Activated naive CD4-positive, alpha-beta T cell (primary cell): ENCODE measurements around the gene CACNA1A.
"Not testable (repeated sequence)": the region's sequence is repeated elsewhere in the genome, so short reads cannot be mapped to it uniquely, and the experiment has no call there.

ENCODE experiments used
- DNase-seq, 4 experiments: peaks; one replicate each; lab custom pipeline; 2025; lab: John Stamatoyannopoulos, UW

Gene CACNA1A

DNA sequence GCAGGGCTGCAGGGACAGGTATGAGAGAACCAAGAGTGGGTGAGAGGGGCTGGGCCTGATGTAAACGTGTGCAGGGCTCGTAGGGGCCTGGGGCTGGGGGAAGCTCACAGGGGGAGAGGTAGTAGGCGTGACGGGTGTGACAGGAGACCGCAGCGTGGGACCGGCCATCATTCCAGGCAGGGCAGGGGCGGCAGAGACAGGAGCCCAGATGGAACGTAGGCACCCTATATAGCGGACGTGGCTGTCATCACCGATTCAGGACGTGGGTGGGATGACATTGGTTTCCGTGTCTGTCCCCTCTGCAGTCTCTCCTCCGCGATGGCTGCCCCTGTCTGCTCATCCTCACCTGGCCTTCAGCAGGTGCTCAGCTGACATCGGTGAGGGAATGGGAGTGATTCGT lies 307.6 kb downstream of the CACNA1A start:
- no peak for DNase-seq

DNA sequence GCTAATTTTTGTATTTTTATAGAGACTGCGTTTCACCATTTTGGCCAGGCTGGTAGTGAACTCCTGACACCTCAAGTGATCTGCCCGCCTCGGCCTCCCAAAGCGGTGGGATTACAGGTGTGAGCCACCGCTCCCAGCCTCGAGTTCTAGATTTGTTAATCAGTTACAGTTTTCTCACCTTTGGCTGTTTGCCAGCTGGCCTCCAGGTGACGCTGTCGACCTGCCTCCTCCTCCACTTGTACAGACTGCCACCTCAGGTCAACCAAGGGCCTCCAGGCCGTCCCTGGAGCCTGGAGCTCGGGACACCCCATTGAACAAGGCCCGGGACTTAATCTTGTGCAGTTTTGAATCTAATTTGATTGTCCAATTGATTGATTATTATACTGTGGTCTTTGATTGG lies 310.6 kb downstream of the CACNA1A start:
- DNase-seq, result peak in 2 of 4 experiments; percentile 11 to 28

DNA sequence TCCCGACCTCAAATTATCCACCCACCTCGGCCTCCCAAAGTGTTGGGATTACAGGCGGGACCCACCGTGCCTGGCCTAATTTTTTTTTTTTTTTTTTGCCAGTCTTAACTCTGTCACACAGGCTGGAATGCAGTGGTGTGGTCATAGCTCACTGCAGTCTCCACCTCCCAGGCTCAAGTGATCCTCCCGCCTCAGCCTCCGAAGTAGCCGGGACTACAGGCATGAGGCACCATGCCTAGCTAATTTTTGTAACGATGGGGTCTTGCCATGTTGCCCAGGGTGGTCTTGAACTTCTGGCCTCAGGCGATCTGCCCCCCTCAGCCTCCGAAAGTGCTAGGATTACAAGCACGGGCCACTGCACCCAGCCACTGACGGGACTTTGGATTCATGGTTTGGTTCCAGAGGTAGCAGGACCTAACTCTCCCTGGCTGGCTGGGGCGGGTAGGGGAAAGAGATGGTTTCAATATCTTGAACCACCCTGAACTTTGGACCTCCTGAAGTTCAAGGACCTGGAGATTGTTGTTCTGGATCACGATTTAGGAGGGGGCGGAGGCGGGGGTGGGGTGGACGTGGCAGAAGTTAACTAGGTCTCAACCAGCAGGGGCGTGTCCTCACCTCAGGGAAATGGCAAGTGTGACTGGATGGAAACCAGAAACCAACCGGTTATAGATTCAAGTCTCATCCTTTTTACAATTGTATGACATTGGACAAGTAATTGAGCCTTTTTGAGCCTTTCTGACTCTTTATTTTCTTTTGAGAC lies 315.3 kb downstream of the CACNA1A start:
- DNase-seq, result no peak

DNA sequence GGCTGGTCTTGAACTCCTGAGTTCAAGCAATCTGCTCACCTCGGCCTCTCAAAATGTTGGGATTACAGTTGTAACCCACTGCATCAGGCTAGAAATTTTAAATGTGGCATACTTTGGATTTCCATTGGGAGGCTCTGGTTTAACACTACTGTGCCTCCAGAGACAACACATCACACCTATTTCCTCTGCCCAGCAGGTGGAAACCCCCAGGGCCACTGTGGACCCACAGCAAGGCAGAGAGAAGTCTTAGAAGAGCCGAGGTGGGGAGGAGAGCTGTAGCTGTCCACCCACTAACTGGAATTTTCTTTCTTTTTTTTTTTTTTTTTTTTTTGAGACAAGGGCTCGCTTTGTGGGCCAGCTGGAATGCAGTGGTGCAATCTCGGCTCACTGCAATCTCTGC lies 316.7 kb downstream of the CACNA1A start:
- no peak for DNase-seq

DNA sequence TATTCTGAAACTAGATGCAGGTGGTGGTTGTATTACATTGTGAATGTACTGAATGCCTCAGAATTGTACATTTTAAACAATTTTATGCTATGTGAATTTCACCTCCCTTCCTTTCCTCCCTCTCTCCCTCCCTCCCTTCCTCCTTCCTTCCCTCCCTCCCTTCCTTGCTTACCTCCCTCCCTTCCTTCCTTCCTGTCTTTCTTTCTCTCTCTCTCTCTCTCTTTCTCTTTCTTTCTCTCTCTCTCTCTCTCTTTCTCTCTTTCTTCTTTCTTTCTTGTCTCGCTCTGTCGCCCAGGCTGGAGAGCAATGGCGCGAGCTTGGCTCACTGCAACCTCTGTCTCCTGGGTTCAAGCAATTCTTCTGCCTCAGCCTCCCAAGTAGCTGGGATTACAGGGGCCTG lies 318.9 kb downstream of the CACNA1A start:
- DNase-seq, result no peak

DNA sequence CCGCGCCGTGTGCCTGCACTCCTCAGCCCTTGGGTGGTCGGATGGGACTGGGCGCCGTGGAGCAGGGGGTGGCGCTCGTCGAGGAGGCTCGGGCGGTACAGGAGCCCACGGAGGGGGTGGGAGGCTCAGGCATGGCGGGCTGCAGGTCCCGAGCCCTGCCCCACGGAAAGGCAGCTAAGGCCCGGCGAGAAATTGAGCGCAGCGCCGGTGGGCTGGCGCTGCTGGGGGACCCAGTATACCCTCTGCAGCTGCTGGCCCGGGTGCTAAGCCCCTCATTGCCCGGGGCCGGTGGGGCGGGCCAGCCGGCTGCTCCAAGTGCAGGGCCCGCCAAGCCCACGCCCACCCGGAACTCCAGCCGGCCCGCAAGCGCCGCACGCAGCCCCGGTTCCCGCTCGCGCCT lies 319.6 kb downstream of the CACNA1A start:
- DNase-seq, result not testable (repeated sequence)

DNA sequence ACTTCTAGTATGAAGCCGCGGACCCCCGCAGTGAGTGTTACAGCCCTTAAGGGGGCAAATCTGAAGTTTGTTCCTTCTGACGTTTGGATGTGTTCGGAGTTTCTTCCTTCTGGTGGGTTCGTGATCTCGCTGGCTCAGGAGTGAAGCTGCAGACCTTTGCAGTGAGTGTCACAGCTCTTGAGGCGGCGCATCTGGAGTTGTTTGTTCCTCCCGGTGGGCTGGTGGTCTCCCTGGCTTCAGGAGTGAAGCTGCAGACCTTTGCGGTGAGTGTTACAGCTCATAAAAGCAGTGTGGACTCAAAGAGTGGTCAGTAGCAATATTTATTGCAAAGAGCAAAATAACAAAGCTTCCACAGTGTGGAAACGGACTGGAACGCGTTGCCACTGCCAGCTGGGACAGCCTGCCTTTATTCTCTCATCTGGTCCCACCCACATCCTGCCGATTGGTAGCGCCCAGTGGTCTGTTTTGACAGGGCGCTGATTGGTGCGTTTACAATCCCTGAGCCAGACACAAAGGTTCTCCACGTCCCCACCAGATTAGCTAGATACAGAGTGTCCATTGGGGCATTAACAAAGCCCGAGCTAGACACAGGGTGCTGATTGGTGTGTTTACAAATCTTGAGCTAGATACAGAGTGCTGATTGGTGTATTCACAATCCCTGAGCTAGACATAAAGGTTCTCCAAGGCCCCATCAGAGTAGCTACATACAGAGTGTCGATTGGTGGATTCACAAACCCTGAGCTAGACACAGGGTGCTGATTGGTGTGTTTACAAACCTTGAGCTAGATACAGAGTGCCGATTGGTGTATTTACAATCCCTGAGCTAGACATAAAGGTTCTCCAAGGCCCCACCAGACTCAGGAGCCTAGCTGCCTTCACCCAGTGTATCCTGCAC lies 320.3 kb downstream of the CACNA1A start:
- not testable (repeated sequence) for DNase-seq

DNA sequence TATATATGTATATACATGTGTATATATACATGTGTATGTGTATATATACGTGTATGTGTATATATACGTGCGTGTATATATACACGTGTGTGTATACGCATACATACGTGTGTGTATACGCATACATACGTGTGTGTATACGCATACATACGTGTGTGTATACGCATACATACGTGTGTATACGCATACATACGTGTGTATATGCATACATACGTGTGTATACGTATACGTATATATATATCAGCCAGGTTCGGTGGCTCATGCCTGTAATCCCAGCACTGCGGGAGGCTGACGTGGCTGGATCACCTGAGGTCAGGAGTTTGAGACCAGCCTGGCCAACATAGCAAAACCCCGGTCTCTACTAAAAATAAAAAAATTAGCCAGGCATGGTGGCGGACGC lies 321.4 kb downstream of the CACNA1A start:
- not testable (repeated sequence) for DNase-seq

DNA sequence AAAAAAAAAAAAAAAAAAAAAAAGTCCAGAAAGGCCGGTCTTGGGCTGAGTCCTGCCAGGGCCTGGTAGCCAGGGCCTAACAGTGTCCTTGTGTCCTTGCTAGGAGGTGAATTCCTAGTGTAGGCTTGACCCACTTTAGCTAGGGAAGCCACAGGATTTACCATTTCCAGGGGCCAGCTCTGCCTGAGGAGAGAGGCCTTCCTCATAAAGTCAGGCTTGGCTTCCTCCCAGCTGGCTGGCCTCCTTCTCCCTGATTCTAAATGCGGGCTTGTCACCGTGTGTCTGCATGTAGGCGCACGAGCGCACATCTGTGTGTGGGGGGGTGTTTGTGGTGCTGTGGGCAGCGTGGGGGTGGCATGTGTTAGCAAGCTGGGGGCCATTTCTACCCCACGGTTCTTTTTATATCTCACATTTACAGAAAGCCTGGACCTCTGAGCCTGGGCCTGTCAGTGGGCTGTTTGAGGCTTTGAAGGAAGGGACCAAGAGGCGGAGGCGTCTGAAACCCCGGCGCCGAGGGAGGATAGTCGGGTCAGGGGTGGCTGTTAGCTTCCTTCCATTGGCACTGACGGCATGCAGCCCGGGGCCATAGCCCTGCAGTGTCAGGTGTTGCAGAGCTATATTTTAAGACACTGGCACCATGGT lies 324.4 kb downstream of the CACNA1A start:
- DNase-seq, result peak in 1 of 4 experiments; percentile 18

DNA sequence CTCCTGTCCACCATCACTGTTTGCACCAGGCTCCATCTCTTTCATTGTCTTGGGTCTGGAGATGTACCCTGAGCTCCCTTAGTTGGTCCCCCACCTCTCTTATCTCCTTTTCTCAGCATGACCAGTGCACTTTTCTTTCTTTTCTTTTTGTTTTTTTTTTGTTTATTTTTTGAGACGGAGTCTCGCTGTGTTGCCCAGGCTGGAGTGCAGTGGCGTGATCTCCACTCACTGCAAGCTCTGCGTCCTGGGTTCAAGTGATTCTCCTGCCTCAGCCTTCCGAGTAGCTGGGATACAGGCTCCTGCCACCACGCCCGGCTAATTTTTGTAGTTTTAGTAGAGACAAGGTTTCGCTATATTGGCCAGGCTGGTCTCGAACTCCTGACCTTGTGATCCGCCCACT lies 328.0 kb downstream of the CACNA1A start:
- DNase-seq, result not testable (repeated sequence)

DNA sequence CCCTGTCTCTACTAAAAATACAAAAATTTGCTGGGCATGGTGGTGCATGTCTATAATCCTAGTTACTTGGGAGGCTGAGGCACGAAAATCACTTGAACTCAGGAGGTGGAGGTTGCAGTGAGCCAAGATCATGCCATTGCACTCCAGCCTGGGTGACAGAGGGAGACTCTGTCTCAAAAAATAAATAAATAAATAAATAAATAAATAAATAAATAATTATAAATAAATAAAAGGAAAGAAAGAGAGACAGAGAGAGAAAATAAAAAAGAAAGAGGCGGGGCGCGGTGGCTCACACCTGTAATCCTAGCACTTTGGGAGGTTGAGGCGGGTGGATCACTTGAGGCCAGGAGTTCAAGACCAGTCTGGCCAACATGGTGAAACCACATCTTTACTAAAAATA lies 328.7 kb downstream of the CACNA1A start:
- DNase-seq, result not testable (repeated sequence)

DNA sequence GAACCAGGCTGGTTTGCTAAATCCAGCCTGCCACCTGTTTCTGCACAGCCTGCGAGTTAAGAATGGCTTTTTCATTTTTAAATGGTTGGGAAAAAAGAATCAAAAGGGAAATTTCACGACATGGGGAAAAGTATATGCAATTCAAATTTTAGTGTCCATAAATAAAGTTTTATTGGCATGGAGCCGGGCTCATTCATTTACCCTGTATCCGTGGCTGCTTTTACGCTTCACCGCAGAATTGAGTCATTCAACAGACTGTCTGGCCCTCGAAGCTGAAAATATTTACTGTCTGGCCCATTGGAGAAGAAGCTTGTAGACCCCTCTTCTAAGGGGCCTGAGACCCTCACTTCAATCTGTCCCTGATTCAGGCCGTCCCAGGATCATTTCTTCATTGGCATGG lies 329.9 kb downstream of the CACNA1A start:
- DNase-seq, result no peak

DNA sequence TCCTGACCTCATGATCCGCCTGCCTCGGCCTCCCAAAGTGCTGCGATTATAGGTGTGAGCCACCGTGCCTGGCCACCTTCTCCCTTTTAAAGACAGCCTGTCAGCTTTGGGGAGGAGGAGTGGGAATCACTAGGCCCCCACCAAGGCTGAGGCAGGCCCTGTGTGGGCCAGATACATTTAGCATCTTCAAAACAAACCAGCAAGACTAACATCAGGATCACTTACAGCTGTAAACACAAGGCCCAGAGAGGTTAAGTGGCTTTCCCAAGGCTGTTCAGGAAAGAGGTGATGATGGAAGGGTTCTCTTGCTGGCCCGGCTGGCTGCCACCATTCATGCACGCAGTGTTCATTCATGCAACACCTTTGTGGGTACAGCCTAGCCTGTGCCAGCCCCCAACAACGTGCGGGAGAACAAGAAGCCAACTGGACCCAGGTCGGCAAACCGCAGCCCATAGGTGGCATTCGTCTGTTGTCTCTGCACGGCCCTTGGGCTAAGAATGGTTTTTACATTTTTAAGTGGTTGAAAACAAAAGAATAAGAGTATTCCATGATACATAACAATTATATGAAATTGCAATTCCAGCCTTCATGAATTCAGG lies 333.0 kb downstream of the CACNA1A start:
- no peak for DNase-seq

DNA sequence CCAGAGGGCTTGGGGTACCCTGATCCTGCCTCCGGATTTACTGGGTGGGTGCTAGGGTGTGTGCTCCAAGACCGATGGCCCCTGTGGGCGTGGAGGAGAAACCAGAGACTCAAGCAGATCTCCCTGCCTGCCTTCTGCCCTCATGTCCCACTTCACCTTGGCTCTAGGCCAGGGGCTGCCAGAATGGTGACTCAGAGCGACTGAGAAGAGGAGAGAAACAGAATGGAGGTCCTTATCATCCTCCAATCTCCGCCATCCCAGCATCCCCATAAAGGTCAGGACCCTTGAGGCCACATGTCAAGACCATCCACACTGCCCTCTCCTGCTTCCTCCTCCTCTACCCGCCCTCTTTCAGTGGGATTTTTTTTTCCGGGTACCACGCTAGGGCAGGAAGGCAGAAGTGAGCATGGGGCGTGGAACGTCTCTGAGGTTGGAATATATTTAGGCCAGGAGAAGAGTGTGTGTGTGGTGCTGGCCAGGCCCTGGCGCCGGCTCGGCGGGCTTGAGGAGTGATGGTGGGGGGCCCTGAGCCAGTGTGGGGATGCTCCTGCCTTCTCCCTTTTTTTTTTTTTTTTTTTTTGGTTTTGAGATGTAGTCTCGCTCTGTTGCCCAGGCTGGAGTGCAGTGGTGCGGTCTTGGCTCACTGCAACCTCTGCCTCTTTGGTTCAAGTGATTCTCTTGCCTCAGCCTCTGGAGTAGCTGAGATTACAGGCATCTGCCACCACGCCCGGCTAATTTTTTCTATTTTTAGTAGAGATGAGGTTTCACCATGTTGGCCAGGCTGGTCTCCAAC lies 333.7 kb downstream of the CACNA1A start:
- peak; percentile 14 to 81 (median 59) for DNase-seq

DNA sequence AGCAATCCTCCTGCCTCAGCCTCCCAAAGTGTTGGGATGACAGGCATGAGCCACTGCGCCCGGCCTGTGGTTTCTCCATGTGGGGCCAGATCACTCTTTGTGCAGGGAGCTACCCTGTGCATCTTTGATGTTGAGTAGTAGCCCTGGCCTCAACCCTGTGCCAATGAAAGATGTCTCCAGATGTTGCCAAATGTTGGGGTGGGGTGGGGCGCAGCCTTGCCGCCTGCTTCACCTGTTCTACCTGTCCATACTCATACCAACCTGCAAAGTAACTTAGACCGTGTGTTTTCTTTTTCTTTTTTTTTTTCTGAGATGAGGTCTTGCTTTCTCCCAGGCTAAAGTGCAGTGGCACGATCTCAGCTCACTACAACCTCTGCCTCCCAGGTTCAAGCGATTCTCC lies 335.1 kb downstream of the CACNA1A start:
- DNase-seq, result no peak

DNA sequence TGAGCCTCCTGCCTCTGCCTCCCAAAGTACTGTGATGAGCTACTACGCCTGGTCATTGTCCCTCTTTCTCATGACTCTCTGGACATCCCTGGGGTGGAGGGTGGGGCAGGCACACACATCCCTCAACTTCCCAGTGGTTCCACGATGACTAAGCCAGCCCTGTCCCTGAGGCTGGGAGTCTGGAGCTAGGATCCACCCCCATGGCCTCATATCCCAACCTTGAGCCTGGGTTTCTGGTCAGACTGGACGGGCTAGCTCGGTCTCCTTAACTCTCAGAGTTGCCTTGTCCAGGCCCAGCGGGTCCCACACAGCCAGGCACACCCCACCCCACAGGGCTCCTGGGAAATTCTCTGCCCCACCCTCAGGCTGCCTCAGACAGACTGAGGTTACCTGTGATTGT lies 336.5 kb downstream of the CACNA1A start:
- DNase-seq, result no peak

DNA sequence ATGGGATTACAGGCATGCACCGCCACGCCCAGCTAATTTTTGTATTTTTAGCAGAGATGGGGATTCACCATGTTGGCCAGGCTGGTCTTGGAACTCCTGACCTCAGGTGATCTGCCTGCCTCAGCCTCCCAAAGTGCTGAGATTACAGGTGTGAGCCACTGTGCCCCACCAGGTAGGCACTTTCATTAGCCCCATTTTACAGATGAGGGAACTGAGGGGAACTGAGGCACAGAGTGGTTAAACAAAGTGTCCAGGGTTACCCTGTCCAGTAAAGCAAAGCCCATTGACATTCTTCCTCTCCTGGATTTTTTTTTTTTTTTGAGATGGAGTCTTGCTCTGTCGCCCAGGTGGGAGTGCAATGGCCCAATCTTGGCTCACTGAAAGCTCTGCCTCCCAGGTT lies 340.1 kb downstream of the CACNA1A start:
- DNase-seq, result not testable (repeated sequence)

DNA sequence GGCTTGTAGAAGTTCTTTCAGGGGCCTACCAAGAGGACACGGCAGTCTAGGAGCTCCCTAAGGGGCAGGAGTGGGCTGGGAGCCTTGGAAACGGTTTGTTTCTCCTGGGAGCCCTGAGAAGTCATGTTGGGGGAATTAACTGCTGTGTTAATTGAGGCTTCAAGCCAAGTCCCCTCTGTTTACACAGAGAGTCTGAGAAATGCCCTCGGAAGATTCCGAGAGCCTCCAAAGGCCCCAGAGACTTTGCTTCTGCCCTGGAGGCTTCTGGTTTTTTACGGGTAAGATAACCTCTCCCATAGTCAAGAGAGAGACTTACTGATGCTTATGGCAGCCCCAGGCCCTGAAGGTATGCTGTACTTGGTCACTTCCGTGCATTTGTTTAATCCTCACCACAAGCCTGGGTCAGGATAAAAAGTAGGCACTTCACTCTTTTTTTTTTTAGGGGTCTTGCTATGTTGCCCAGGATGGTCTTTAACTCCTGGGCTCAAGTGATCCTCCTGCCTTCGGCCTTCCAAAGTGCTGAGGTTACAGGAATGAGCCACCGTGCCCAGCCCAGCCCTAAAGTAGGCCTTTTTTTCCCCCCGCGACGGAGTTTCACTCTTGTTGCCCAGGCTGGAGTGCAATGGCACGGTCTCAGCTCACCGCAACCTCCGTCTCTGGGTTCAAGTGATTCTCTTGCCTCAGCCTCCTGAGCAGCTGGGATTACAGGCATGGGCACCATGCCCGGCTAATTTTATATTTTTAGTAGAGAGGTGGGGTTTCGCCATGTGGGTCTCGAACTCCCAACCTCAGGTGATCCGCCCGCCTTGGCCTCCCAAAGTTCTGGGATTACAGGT lies 340.9 kb downstream of the CACNA1A start:
- no peak for DNase-seq

DNA sequence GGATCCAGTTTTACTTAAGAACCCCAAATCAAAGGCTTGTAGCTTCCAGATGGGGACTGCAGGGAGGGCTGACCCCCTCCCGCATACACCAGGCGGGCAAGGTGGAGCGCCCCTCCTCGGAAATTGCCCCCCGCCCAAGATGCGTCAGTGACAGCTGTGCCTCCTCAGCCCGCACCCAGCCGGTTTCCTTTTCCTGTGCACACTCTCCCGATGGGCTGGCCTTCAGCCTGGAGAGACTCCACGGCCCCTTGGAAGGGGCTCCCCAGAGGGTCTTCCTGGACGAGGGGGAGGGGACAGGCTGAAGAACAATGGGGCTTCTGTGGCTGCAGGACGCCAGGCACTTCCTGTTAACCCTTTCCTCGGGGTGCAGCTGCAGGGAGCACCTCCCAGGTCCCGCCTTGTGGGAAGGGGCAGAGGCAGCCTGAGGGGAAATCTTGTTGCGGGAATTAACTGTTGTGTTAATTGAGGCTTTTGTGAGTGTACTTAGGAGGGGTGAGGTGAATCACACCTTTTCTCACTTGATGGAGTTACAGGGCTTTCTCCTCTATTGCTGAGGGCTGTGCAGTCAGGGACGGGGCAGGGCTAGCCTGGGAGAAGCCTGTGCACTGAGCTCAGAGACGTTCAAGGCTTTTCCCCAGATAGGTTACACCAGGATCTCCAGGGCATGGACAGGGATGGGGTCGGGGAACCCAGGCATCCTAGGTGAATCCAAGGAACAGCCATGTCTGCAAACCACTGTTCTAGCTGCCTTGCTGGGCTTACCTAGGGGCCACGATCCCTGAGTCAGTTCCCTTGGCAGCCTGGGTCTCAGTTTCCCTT lies 341.7 kb downstream of the CACNA1A start:
- DNase-seq, result peak in 1 of 4 experiments; percentile 49
